Right renal cortex interstitium (tissue), 3 donors: ENCODE measurements around the gene PHLDB3. TPM values are rescaled to one million over a fixed set of nuclear protein-coding genes. Genes with fewer than 3 reads are reported as not detected.
"Not testable (repeated sequence)": the region's sequence is repeated elsewhere in the genome, so short reads cannot be mapped to it uniquely, and the experiment has no call there.

Experiments
- DNase-seq, 3 donors: peaks; one replicate each; pipeline ENCODE4 v3.0.0-alpha.2; 2013; ENCODE audit warnings: low read depth in 3 of 3, low spot score in 2 of 3
- polyA plus RNA-seq, 3 donors: library from polyadenylated mRNA; unstranded; fragments of 120-200 nt; gene quantifications; one replicate each; pipeline ENCODE4 v1.2.1, GENCODE V29; 2013; ENCODE audit not compliant: insufficient read length in 3 of 3

Gene PHLDB3
- polyA plus RNA-seq, 3 donors: 5.0 to 6.9 (median 5.6) TPM

GRCh38 chr19:43447655-43448054 is 56.9 kb downstream of the PHLDB3 start:
- no peak for DNase-seq

GRCh38 chr19:43446746-43447489 is 57.6 kb downstream of the PHLDB3 start:
- DNase-seq: peak in 1 of 3 donors; percentile 54

GRCh38 chr19:43445426-43445825 is 59.1 kb downstream of the PHLDB3 start:
- DNase-seq: no peak

GRCh38 chr19:43444531-43445287 is 59.8 kb downstream of the PHLDB3 start:
- no peak for DNase-seq

- DNase-seq: not testable (repeated sequence)
These were observed 60.5 kb downstream of the PHLDB3 start for GRCh38 chr19:43444091-43444490.

- no peak for DNase-seq
These were observed 62.8 kb downstream of the PHLDB3 start for GRCh38 chr19:43441716-43442115.

GRCh38 chr19:43439709-43440063 is 64.9 kb downstream of the PHLDB3 start:
- DNase-seq: no peak

- DNase-seq: no peak
These were observed 65.4 kb downstream of the PHLDB3 start for GRCh38 chr19:43439032-43439708.

- peak in 2 of 3 donors; percentile 53 to 54 for DNase-seq
These were observed 66.1 kb downstream of the PHLDB3 start for GRCh38 chr19:43438291-43439031.

GRCh38 chr19:43437712-43438111 is 66.8 kb downstream of the PHLDB3 start:
- no peak for DNase-seq

GRCh38 chr19:43437284-43437683 is 67.3 kb downstream of the PHLDB3 start:
- not testable (repeated sequence) for DNase-seq

GRCh38 chr19:43435775-43436174 is 68.8 kb downstream of the PHLDB3 start:
- DNase-seq: no peak

GRCh38 chr19:43433689-43434088 is 70.9 kb downstream of the PHLDB3 start:
- DNase-seq: no peak

GRCh38 chr19:43433358-43433673 is 71.2 kb downstream of the PHLDB3 start:
- DNase-seq: no peak

- DNase-seq: no peak
These were observed 73.6 kb downstream of the PHLDB3 start for GRCh38 chr19:43430976-43431375.

- no peak for DNase-seq
These were observed 74.3 kb downstream of the PHLDB3 start for GRCh38 chr19:43430142-43430710.

GRCh38 chr19:43429395-43429794 is 75.2 kb downstream of the PHLDB3 start:
- no peak for DNase-seq

- DNase-seq: no peak
These were observed 78.8 kb downstream of the PHLDB3 start for GRCh38 chr19:43425567-43426392.
